Measurements from ENCODE around the gene ZNF654.
"Not testable (repeated sequence)": the region's sequence is repeated elsewhere in the genome, so short reads cannot be mapped to it uniquely, and the experiment has no call there.

The ZNF654 gene

GRCh38 chr3:88061746-88062145, 2.7 kb downstream of the ZNF654 start:
- no peak for DNase-seq

DNA sequence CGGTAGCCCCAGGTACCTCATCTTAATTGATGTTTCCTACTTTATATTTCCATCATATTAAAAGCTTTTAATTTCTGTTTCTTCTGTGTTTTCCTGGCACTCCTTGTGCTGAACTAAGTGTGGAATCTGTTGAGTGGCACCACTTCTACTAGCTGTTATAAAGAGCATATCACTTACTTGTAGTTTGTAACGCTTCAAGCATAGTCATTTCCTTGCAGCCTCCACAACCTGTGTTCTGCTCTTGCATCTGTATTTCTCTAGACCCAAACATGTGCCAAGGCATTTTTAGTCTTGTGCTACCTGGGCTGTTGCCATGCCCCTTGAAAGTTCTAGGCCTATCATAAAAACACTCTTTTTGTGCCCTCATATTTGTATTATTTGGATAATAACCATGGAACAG, 16.0 kb downstream of the ZNF654 start:
- no peak for DNase-seq

DNA sequence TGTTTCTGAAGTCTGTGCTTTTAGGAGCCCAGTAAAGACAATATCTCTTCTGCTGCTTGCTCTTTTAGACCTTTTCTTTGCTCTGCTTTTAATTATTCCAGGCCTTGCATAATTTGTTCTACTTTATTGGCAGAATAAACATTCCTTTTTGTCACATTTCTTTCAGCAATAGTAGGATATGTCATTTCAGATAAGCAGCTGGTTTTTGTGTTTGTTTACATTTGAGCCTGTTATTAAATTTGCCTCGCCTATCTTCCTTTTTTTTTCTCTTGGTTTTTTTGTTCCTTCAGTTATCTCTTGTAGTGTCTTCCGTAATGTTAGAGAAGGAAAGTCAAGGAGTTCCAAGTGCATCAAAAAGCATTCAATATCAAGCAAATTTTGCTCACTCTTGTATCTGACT, 16.4 kb downstream of the ZNF654 start:
- DNase-seq, result no peak

DNA sequence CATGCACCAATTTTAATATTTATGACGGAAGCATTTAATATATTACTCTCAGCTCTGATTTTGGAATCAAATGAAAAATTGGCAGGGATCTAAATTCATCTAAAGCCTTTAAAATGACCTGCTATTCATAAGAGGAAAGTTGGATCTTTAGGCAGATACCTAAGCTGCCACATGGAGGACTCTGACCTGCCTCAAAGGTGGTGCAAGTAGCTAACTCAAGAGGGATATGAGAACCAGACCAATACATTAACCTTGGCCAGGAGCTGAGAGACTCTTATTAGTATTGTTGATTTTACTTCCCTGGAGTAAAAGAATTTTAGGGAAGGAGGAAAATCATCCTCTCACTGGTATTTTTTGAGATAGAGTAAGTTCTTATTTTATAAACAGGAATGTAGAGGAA, 17.7 kb downstream of the ZNF654 start:
- no peak for DNase-seq

DNA sequence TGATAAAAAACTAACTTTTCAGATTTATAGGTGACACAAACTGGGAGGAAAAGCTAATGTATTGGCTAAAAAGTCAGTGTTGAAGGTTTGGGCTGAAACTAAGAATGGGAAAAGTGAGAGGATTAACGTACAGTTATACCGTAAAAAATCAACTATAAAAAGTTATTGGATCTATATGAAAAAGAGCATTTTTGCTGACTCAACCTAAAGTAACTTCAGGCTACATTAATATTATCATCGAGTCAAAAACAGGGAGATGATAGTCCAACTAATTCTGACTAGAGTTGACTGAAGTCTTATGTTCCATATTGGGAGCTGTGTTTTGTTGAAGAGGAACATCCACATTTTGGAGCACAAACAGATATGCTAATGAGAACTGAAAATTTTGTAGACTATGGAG, 19.9 kb downstream of the ZNF654 start:
- no peak for DNase-seq

- DNase-seq, result no peak
These were observed 23.8 kb downstream of the ZNF654 start for GRCh38 chr3:88082854-88083253.

DNA sequence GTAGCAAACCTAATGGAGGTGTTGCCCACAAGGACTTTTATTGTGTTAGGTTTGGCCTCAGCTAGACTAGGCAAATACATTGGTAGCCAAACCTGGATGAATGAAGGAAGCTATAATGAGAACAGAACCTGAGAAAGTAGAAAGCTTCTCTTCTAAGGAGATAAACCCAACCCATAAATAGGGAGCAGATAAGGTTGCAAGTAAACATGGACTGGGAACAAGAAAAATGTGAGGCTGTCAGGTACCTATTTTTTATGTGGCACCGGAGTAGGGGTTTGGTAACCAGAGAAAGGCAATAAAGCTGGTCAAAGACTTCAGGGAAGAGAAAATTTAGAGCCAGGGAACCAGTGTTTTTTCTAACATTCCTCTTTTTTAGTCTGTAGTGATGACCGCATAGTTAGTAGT, 25.0 kb downstream of the ZNF654 start:
- no peak for DNase-seq

DNA sequence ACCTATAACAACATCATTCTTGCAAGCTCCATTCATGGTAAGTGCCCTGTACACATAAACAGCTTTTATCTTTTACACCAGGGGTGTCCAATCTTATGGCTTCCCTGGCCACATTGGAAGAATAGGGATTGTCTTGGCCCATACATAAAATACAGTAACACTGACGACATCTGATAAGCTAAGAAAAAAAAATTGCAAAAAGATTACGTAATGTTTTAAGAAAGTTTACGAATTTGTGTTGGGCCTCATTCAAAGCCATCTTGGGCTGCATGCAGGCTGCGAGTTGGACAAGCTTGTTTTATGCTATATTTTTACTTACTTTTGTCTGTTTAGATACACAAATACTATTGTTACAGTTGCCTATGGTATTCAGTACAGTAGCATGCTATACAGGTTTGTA, 31.6 kb downstream of the ZNF654 start:
- no peak for DNase-seq

- DNase-seq, result no peak
These were observed 33.2 kb downstream of the ZNF654 start for GRCh38 chr3:88092270-88092669.

DNA sequence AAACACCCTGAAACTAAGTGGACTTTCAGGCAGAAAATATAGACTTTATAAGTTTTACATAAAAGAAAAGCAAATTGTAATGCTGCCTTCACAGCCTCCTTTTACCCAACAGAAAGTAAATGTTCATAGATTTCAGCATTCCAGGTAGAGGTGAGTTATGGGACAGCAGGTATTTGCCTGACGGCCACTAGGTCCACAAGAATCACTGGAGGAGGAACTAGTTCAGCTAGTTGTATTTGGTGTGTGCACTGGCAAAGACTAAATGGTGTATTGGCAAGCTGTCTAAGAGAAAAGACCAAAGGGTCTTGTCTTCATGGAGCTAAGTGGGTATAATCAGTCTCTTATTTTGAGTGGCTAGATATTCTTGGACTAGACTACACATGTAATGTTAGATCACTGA, 34.2 kb downstream of the ZNF654 start:
- DNase-seq, result no peak

- DNase-seq, result no peak
These were observed 42.1 kb downstream of the ZNF654 start for GRCh38 chr3:88101142-88101541.

- no peak for DNase-seq
These were observed 46.3 kb downstream of the ZNF654 start for GRCh38 chr3:88105325-88105724.

DNA sequence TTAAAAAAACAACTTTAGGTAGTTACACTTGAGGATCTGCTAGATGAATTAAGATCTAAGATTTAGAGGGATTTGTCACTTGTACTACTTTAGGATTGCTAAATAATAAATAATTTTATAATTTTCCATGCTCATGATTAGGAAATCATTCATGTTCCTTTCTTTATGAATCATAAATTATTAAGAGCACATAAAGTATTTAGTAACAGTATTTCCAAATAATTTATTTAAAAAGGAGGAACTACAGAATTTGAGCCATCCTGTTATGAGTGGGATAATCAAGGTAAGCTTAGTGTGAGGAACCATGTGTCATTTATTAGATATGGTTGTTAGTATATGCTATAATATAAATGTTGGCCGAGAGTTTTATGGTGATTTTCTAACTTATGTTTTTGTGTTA, 53.2 kb downstream of the ZNF654 start:
- DNase-seq, result no peak

- DNase-seq, result peak; percentile 22
These were observed 54.5 kb downstream of the ZNF654 start for GRCh38 chr3:88113311-88114162.

- no peak for DNase-seq
These were observed 56.0 kb downstream of the ZNF654 start for GRCh38 chr3:88114878-88115549.

- DNase-seq, result no peak
These were observed 58.6 kb downstream of the ZNF654 start for GRCh38 chr3:88117683-88118082.

- not testable (repeated sequence) for DNase-seq
These were observed 59.5 kb downstream of the ZNF654 start for GRCh38 chr3:88118603-88119002.

GRCh38 chr3:88123526-88123925, 64.5 kb downstream of the ZNF654 start:
- DNase-seq, result no peak

GRCh38 chr3:88131695-88132094, 72.6 kb downstream of the ZNF654 start:
- no peak for DNase-seq

GRCh38 chr3:88132894-88133293, 73.8 kb downstream of the ZNF654 start:
- no peak for DNase-seq

- no peak for DNase-seq
These were observed 74.7 kb downstream of the ZNF654 start for GRCh38 chr3:88133711-88134263.

DNA sequence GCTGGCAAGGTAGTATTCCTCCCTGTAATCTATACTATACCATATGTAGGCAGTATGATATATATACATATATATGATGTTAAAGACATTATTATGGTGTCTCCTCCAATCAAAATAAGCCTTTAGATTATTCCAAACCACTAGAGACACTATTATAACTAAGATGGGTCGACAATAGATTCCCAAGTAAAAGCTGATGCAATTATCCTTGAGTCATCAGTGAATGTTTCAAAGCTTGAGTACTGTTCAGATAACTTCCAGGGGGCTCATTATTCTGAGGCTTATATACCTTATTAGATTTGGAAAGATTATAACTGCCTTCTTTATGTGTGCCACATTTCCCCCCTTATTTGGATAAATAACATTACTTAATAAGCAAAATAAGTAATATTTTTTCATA, 78.8 kb downstream of the ZNF654 start:
- no peak for DNase-seq

DNA sequence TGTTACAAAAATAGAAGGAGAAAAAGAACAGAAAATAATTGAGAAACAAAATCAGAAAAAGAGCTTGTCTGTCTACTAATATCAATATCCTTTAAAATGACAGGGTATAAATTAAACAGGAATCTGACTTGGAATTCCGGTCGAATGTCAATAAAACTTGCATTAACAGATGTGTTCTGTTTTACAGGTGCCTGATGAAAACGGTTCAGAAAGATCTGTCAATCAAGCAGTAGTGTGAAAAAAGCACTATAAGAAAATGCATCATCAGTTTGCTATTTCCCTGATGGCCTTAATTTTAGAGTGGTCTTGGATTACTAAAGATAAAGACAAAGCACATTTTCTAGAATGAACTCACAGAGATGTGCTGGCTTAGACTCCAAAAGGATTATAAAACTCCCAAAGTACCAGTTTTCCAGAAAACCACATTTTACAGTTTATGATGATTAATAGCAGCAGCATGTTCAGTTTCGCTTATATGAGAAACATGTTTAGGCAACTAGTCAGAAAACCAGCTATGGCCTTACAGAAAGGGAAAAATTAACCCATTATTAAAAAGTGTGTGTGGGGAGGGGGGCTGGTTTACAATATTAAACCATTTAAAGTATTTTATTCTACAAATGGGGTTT, 82.5 kb downstream of the ZNF654 start:
- DNase-seq, result no peak
